K562 (cell line): ENCODE results near the gene ADCY1.
"Not testable (repeated sequence)": the region's sequence is repeated elsewhere in the genome, so short reads cannot be mapped to it uniquely, and the experiment has no call there.

ENCODE experiments used
- CBFB ChIP-seq: sonication (generic); formaldehyde crosslinking; IDR thresholded peaks from 2 replicates; pipeline ENCODE4 v1.4.0; 2020; ENCODE audit warnings: mild to moderate bottlenecking, missing genetic modification reagents
- CHD2 ChIP-seq: IDR thresholded peaks from 2 replicates; pipeline ENCODE4 v1.6.1; 2011; ENCODE audit warnings: low read depth, low read length
- FOXP1 ChIP-seq: sonication (generic); formaldehyde crosslinking; IDR thresholded peaks from 2 replicates; pipeline ENCODE4 v1.8.0; 2022; ENCODE audit warnings: mild to moderate bottlenecking, missing genetic modification reagents
- GABPA ChIP-seq: fragments of 200-800 bp; sonication (Bioruptor generic); conservative IDR thresholded peaks from 2 replicates; pipeline ENCODE4 v1.6.1; 2016; ENCODE audit warnings: low read depth, missing genetic modification characterization, missing compliant biosample characterization
- JUNB ChIP-seq: fragments of 450-650 bp; formaldehyde crosslinking; conservative IDR thresholded peaks from 2 replicates; pipeline ENCODE4 v1.4.0; 2020; ENCODE audit warnings: mild to moderate bottlenecking
- JUND ChIP-seq, 2 experiments: IDR thresholded peaks; 2 replicates in 1 of 2; 3 replicates in 1 of 2; pipeline ENCODE4 v1.6.1; 2011; ENCODE audit warnings: borderline replicate concordance in 2 of 2, low read depth in 2 of 2, low read length in 2 of 2, improper control_type of control experiment in 1 of 2, missing biosample characterization in 1 of 2, missing genetic modification characterization in 1 of 2, missing genetic modification reagents in 1 of 2
- NR1H2 ChIP-seq: sonication (generic); formaldehyde crosslinking; IDR thresholded peaks from 2 replicates; pipeline ENCODE4 v1.4.0; 2020; ENCODE audit warnings: mild to moderate bottlenecking, missing genetic modification reagents
- SETDB1 ChIP-seq: IDR thresholded peaks from one replicate; pipeline ENCODE4 v1.6.1; 2012; ENCODE audit warnings: low read length, control low read depth, inconsistent platforms
- TCF7 ChIP-seq: sonication (generic); IDR thresholded peaks from 2 replicates; pipeline ENCODE4 v1.6.1; 2016; ENCODE audit warnings: antibody characterized with exemption, borderline replicate concordance
- ZBTB40 ChIP-seq, 2 experiments: fragments of 450-650 bp in 1 of 2; sonication (generic) in 1 of 2; formaldehyde crosslinking in 1 of 2; IDR thresholded peaks; 2 replicates each; pipeline versions ENCODE4 v1.7.1 to v1.9.0; 2016 to 2022; ENCODE audit warnings: inconsistent platforms in 1 of 2, mild to moderate bottlenecking in 1 of 2, missing genetic modification reagents in 1 of 2
- ZNF609 ChIP-seq: sonication (generic); formaldehyde crosslinking; IDR thresholded peaks from 2 replicates; pipeline ENCODE4 v1.8.1; 2023; ENCODE audit warnings: missing genetic modification reagents, mild to moderate bottlenecking, borderline replicate concordance
- ZNF780A ChIP-seq: fragments of 250-450 bp; sonication (Bioruptor Pico); IDR thresholded peaks from 2 replicates; pipeline ENCODE4 v1.5.0; 2021; ENCODE audit warnings: mild to moderate bottlenecking
- TF ChIP-seq, protein P1 (sequence below), 3 experiments: IDR thresholded peaks in 2 of 3; conservative IDR thresholded peaks in 1 of 3; 2 replicates each; pipeline ENCODE4 v1.5.1; 2011 to 2012; ENCODE audit warnings: low read length in 3 of 3, mild to moderate bottlenecking in 3 of 3, control low read depth in 2 of 3, improper control_type of control experiment in 1 of 3, inconsistent platforms in 1 of 3, low read depth in 1 of 3, mixed read lengths in 1 of 3, moderate library complexity in 1 of 3; ENCODE audit not compliant: insufficient read depth in 2 of 3

GRCh38 chr7:45761545-45762205, 187.5 kb downstream of the ADCY1 start:
- TF ChIP-seq TCF7; ZNF609 (CRISPR knock-in tag); JUNB (CRISPR knock-in tag); CBFB (CRISPR knock-in tag); SETDB1; NR1H2 (CRISPR knock-in tag); GABPA (tag); JUND (IDR thresholded peaks at IDR 0.05; ENCODE audit: borderline replicate concordance, low read depth, low read length); JUND (tag; IDR thresholded peaks at IDR 0.05; ENCODE audit: borderline replicate concordance, low read depth, low read length); ZBTB40 (IDR thresholded peaks at IDR 0.05); ZBTB40 (CRISPR knock-in tag; IDR thresholded peaks at IDR 0.05); FOXP1; CHD2; ZNF780A: not testable (repeated sequence)
- TF ChIP-seq, protein P1, sequence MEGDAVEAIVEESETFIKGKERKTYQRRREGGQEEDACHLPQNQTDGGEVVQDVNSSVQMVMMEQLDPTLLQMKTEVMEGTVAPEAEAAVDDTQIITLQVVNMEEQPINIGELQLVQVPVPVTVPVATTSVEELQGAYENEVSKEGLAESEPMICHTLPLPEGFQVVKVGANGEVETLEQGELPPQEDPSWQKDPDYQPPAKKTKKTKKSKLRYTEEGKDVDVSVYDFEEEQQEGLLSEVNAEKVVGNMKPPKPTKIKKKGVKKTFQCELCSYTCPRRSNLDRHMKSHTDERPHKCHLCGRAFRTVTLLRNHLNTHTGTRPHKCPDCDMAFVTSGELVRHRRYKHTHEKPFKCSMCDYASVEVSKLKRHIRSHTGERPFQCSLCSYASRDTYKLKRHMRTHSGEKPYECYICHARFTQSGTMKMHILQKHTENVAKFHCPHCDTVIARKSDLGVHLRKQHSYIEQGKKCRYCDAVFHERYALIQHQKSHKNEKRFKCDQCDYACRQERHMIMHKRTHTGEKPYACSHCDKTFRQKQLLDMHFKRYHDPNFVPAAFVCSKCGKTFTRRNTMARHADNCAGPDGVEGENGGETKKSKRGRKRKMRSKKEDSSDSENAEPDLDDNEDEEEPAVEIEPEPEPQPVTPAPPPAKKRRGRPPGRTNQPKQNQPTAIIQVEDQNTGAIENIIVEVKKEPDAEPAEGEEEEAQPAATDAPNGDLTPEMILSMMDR (IDR thresholded peaks at IDR 0.05 in 2 of 3, conservative IDR thresholded peaks at IDR 0.05 in 1 of 3; ENCODE audit: insufficient read depth in 2 of 3, low read depth in 1 of 3, low read length in 3 of 3): not testable (repeated sequence)
